Measurements from ENCODE around the gene DLGAP3. TPM values are rescaled to one million over a fixed set of nuclear protein-coding genes. Genes with fewer than 3 reads are reported as not detected.

The DLGAP3 gene
- total RNA-seq, 1 experiment from 2014 or later: 0.81 TPM

DNA sequence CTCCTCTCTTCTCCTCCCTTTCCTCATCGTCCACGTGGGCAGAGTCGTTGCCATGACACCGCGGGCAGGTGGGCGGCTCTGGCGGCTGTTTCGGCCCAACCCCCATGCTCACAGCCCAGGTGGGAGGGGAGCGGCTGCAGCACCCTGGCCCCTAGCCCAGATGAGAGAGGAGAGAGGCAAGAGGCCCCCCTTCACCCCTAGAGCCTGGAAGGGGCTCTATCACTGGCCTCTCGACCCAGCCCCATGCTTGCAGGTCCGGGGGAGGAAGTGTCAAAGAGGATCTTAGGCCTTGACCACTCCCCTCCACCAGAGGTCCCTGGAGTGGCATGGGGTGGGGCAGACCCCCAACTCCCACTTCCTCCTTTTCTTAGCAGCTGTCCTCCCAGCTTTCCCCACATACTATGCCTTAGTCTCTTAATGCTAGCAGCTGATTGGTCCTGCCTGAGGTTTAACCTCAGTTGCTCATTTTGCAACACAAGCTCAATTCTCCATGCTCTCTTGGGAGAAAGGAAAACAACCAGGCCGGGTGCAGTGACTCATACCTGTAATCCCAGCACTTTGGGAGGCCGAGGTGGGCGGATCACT is 10.4 kb downstream of the DLGAP3 start:
- H3K27me3 ChIP-seq: no peaks in the 10 kb centered on the region
- no peak overlapping the region for H3K27ac ChIP-seq
- DNase-seq: peak; percentile 44 to 59
- no peaks in the 10 kb centered on the region for H3K9me3 ChIP-seq (replicated peaks)
- H3K4me3 ChIP-seq: no peak overlapping the region
- no peaks in the 10 kb centered on the region for H3K36me3 ChIP-seq
- no peaks in the 10 kb centered on the region for H3K4me1 ChIP-seq

DNA sequence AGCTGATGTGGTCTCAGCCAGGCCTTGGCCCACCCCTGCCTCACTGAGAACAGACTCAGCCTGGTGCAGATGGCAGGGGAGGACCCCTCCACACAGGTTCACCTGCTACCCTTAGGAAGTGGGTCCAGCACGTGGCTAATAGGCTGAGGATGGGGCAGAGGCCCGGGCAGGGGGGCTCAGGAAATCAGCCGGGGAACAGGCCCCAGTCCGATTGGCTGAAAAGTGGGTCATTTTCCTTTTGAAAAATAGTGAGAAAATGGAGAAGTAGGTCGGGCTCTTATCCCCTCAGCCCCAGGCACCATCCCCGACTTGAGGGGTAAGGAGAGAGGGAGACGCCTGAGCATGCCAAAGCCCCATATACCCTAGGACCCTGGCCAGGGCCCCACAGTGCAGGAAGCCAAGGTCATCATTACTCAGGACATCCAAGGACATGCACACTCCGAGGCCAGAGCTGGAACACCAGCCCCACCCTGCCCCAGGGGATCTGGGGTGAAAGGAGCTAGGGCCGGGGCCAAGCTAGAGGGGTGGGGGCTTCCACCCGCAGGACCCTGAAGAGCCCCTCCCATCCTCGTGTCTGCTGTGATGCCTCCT is 11.0 kb downstream of the DLGAP3 start:
- DNase-seq: no peak

DNA sequence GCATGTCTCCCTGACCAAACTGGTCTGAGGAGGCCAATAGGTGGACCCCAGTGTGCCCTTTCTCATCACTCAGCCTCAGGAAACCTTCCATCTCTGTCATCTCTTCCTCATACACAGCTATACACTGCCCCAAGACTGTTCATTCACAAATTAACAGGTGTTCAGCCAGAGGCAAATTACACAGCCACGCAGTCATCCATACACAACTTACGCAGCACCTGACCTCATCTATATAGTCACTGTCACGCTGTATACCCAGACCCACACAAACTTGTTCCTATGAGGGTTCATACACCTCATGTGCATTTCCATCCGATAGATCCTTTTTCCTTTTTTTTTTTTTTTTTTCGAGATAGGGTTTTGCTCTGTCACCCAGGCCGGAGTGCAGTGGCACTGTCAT is 12.4 kb downstream of the DLGAP3 start:
- Histone ChIP-seq H3K9me3 (replicated peaks) (no peaks in the 10 kb centered on the region), H3K4me1 (no peaks in the 10 kb centered on the region), H3K27me3 (no peaks in the 10 kb centered on the region), H3K4me3 (no peak overlapping the region), H3K27ac (no peak overlapping the region), H3K36me3 (no peaks in the 10 kb centered on the region)
- peak in 1 of 2 experiments; percentile 47 for DNase-seq

More for the DNA sequence above, 11.0 kb downstream of the DLGAP3 start:
- no peaks in the 10 kb centered on the region for H3K9me3 ChIP-seq (replicated peaks)
- no peak overlapping the region for H3K4me3 ChIP-seq
- H3K36me3 ChIP-seq: no peaks in the 10 kb centered on the region
- no peak overlapping the region for H3K27ac ChIP-seq
- H3K4me1 ChIP-seq: no peaks in the 10 kb centered on the region
- no peaks in the 10 kb centered on the region for H3K27me3 ChIP-seq

DNA sequence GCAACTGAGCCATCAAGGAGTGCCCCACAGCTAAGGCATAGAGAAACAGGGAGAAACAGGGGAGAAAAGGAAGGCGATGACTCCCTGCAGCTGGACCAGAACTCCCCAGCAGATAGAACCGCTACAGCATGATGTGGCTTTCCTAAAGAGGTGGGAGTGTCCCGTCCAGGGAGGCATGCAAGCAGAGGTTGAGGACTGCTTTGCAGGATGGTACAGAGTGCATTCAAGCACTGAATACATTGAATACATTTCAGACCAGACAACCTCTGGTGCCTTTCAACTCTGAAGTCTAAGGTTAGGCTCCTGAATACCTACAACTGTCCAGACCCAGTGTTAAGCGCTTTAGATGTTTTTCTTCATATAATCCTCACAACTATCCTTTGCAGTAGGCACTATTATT is 13.3 kb downstream of the DLGAP3 start:
- no peaks in the 10 kb centered on the region for H3K4me1 ChIP-seq
- no peak overlapping the region for H3K27ac ChIP-seq
- H3K27me3 ChIP-seq: no peaks in the 10 kb centered on the region
- no peaks in the 10 kb centered on the region for H3K9me3 ChIP-seq (replicated peaks)
- no peak for DNase-seq
- H3K4me3 ChIP-seq: no peak overlapping the region
- no peaks in the 10 kb centered on the region for H3K36me3 ChIP-seq

DNA sequence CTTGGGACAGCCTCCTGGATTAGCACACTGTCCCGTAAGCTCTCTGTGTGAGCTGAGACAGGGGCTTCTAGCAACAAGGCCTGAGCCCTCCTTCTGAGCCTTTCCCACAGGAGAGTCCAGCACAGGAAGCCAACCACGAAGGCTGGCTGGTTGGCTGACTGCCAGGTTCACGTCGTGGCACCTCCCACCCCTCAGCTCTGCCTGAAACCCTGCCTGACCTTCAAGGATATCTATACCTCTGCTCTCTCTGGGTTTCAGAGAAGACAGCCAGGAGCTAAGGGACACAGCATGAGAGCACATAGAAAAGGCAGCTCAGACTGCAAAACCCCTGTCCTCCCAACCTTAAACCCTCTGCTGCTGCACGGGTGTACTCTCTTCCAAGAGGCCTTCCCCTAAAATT is 13.9 kb downstream of the DLGAP3 start:
- Histone ChIP-seq H3K27me3 (no peaks in the 10 kb centered on the region), H3K27ac (no peak overlapping the region), H3K9me3 (replicated peaks) (no peaks in the 10 kb centered on the region), H3K4me1 (no peaks in the 10 kb centered on the region), H3K4me3 (no peak overlapping the region), H3K36me3 (no peaks in the 10 kb centered on the region)
- DNase-seq: peak in 1 of 2 experiments; percentile 51

DNA sequence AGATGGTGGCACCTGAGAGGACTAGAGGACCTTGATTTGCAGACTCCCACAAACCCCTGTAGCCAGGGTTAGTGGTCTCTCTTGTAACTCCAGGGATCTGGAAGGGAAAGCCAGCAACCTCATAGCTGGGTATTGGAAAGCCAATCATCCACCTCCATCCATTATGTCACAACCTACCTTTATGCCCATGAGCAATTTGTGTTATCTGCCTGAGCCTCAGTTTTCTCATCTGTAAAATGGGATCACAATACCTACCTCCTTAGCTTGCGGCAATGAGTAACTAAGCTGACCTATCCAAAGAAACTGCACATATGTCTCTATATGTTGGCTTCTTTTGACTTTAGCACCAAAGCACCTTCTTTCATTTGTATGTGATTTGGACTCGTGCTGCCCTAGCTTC is 14.5 kb downstream of the DLGAP3 start:
- Histone ChIP-seq H3K27me3 (no peaks in the 10 kb centered on the region), H3K9me3 (replicated peaks) (no peaks in the 10 kb centered on the region), H3K4me3 (no peak overlapping the region), H3K4me1 (no peaks in the 10 kb centered on the region), H3K36me3 (no peaks in the 10 kb centered on the region), H3K27ac (no peak overlapping the region)
- DNase-seq: no peak

DNA sequence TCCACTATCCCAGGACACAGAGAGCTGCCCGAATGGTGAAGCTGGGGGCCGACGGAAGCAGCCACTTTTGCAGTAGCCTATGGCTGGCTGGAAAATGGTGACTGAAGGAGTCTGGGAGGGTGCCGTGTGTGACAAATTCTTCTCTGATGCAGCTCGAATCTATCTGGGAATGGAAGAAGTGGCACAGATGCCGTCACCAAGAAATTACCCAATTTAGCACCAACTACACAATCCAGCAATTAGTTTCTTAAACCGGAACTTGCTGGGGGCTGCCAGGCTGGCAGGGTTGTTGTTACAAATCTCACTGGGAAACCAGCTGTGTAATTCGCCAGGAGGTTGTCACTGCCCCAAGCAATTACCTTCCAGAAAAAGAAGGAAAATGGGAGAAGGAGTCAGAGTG is 18.0 kb downstream of the DLGAP3 start:
- no peak for DNase-seq
- Histone ChIP-seq H3K27me3 (no peaks in the 10 kb centered on the region), H3K9me3 (replicated peaks) (no peaks in the 10 kb centered on the region), H3K4me1 (no peaks in the 10 kb centered on the region), H3K27ac (no peak overlapping the region), H3K36me3 (no peaks in the 10 kb centered on the region), H3K4me3 (no peak overlapping the region)

DNA sequence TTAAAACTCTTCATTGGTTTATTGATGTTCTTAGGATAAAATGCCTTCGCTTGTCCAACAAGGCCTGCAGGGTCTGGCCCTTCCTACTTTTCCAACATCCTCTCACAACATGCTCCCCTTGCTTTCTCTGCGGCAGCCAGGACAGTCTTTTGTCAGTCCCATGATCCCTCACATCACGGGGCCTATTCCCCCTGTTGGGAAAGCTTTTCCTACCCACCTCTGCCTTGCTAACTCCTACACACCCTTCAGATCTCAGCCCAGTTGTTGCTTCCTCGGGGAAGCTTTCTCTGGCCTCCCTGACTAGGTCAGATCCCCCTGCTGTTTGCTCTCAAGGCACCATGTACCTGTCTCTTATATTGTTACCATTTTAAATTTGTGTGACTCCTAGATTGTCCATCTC is 19.0 kb downstream of the DLGAP3 start:
- no peak for DNase-seq
- H3K27me3 ChIP-seq: no peaks in the 10 kb centered on the region
- H3K4me3 ChIP-seq: no peak overlapping the region
- H3K4me1 ChIP-seq: no peaks in the 10 kb centered on the region
- H3K9me3 ChIP-seq (replicated peaks): no peaks in the 10 kb centered on the region
- H3K27ac ChIP-seq: no peak overlapping the region
- H3K36me3 ChIP-seq: no peaks in the 10 kb centered on the region

DNA sequence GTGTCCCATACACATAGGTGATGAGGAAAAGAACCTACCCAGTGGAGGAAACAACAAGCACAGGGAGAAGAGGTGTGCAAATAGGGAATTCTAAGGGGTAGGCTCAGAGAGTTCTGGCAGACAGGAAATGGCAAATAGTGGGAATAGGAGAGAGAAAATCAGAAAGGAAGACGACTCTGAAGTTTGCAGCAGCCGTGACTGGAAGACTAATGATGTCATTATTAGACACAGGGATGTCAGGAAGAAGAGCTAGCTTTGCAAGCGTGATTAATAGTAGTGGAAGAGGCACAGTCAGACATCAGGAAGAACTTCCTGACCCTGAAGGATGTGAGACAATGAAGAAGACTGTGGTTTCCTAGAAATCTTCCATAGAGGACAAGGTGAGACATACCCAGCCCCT is 21.1 kb downstream of the DLGAP3 start:
- Histone ChIP-seq H3K4me3 (no peak overlapping the region), H3K9me3 (replicated peaks) (no peaks in the 10 kb centered on the region), H3K27me3 (no peaks in the 10 kb centered on the region), H3K27ac (no peak overlapping the region), H3K4me1 (no peaks in the 10 kb centered on the region), H3K36me3 (no peaks in the 10 kb centered on the region)
- DNase-seq: no peak

DNA sequence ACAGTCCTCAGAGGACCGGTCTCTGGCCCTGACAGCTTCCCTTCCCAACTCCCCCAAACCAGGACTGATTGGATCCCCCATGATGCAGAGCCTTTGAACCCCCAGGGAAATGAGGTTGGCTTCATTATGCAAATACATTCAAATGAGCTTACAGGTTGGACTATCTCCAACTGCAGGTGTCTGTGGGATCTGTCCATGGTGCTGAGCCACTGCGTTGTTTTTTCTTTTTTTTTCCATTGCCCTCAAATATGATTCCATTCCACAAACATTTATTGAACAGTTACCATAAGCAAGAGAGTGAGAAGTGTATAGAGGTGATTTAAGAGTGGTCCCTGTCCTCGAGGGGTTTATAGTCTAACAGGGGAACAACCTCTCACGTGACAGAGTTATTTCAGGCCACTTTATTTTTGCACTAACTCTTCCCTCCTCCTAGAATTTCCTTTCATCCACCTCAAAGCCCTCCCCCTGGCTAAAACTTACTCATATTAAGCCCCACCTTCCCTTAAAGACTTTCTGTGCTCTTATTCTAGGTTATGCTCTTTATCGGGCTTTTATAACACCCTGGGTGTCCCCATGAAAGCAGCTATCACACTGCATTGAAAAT is 21.9 kb downstream of the DLGAP3 start:
- Histone ChIP-seq H3K4me1 (no peaks in the 10 kb centered on the region), H3K9me3 (replicated peaks) (no peaks in the 10 kb centered on the region), H3K4me3 (no peak overlapping the region), H3K27me3 (no peaks in the 10 kb centered on the region), H3K27ac (no peak overlapping the region), H3K36me3 (no peaks in the 10 kb centered on the region)
- DNase-seq: peak in 1 of 2 experiments; percentile 30

DNA sequence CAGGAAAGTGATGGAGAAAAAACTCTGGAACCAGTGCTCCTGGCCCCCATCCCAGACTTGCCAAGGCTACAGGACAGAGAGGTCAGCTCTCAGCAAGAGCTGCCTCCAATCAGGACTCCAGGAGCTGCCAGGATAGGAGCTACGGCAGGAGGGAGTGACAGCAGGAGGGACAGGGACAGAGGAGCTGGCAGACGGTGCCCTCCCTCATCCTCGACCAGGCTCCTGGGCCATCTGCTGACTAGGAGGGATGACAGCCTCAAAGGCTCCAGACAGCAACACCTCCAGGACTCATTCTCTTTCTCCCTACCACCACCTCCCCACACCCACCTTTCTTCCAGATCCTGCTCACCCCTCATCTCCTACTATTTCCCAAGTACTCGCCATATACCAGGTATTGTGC is 22.7 kb downstream of the DLGAP3 start:
- DNase-seq: no peak
- no peaks in the 10 kb centered on the region for H3K36me3 ChIP-seq
- no peak overlapping the region for H3K27ac ChIP-seq
- no peaks in the 10 kb centered on the region for H3K9me3 ChIP-seq (replicated peaks)
- H3K27me3 ChIP-seq: peaks cover 6% of the 10 kb centered on the region; the same call in 1 of the 2 replicates
- no peaks in the 10 kb centered on the region for H3K4me1 ChIP-seq
- H3K4me3 ChIP-seq: no peak overlapping the region

DNA sequence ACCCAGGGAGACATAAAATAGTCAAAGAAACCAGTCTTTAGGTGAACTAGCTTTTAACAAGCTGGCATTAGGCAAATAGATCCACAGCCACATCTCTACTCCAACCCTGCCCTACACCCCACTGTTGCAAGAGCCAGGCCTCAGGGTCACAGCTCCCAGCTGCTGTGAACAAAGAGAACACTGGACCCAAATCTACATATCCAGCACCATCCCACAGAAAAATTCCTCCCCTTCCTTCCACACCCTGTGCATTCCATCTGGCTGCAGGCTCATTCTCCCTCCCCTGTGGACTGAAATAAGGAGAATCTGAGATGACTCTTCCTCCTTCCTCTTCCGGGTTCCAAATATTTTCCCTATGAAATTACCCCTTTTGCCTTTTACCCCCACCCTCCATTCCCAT is 23.2 kb downstream of the DLGAP3 start:
- H3K36me3 ChIP-seq: no peaks in the 10 kb centered on the region
- H3K27me3 ChIP-seq: peaks cover 6% of the 10 kb centered on the region; the same call in 1 of the 2 replicates
- no peaks in the 10 kb centered on the region for H3K9me3 ChIP-seq (replicated peaks)
- no peak for DNase-seq
- no peak overlapping the region for H3K27ac ChIP-seq
- no peaks in the 10 kb centered on the region for H3K4me1 ChIP-seq
- no peak overlapping the region for H3K4me3 ChIP-seq

DNA sequence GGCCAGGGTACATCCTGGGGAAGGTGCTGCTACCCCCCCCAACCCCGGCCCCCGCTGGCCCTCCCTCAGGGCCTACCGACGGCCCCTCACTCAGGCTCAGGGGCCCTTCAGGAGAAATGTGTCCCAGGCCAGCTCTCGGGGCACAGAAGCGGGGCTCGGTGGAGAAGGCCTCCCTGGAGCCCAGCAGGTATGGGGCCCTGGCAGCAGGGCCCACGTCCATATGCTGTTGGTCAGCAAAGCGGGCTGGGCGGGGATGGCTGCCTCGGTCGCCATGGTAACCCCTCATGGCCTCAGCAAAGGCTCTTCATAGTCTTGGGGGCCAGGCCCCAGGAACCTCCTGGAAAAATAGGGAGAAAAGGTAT is 24.4 kb downstream of the DLGAP3 start:
- no peak overlapping the region for H3K27ac ChIP-seq
- no peak overlapping the region for H3K4me3 ChIP-seq
- no peaks in the 10 kb centered on the region for H3K4me1 ChIP-seq
- peaks cover 6% of the 10 kb centered on the region; the same call in 1 of the 2 replicates for H3K27me3 ChIP-seq
- no peaks in the 10 kb centered on the region for H3K9me3 ChIP-seq (replicated peaks)
- no peaks in the 10 kb centered on the region for H3K36me3 ChIP-seq
- no peak for DNase-seq

DNA sequence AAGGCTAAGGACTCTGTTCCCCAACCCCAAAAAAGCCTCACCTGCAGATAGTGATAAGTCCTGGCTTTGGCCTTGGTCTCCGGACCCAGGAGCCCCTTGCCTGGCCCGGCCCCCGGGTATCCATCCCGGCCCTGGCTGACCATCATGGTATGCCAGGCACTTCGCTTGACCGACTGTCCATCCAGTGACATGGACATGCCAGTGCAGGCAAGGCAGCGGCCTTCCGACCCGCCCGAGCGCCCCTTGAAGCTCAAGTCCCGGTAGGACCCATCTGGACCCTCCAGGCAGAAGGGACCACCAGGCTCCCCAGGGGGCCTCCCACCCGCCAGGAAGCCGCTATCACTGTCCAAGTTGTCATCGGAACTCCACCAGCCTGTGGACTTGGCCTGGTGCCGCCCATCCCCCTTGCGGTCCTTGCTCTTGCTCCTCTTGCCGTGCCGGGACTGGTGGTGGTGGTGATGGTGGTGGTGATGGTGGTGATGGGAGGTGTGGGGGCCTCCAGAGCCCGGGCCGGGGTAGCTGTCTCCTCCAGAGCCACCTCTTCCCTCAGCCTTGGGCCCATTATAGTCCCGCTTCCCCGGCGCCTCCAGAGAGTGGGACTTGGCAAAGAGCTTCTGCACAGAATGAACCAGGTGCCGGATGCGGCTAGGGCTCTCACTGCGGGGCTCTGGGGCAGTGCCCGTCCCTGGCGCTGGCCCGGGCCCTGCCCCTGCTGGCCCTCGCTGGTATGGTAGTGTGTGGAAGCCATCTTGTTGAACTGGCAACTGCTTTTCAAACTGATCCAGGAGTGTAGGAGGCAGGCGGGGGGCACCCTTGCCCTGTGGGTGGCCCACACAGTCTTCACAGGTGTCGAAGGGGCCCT is 25.0 kb downstream of the DLGAP3 start:
- Histone ChIP-seq H3K4me1 (no peaks in the 10 kb centered on the region), H3K36me3 (no peaks in the 10 kb centered on the region), H3K9me3 (replicated peaks) (no peaks in the 10 kb centered on the region), H3K27ac (no peak overlapping the region), H3K27me3 (peaks cover 6% of the 10 kb centered on the region; the same call in 1 of the 2 replicates), H3K4me3 (no peak overlapping the region)
- no peak for DNase-seq

DNA sequence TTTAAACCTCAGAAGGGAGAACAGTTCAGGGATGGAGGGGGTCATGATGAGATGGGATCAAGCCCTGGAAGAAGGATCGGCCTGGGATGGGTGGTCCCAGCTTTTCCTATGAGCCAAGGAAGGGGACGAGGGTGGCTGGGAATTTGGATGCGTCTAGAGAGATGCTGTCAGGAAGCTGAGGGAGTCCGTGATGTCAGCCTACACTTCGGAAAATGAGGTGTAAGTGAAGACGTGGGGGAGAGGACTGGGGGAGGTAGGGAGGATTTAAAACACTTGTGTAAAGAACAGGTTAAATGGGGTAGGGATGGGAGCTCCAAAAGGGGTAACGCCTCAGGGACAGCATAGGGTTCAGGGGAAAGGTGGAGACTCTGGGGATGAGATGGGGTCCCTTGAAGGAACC is 27.5 kb downstream of the DLGAP3 start:
- H3K27me3 ChIP-seq: peaks cover 6% of the 10 kb centered on the region; the same call in 1 of the 2 replicates
- H3K4me1 ChIP-seq: no peaks in the 10 kb centered on the region
- no peak overlapping the region for H3K4me3 ChIP-seq
- H3K36me3 ChIP-seq: no peaks in the 10 kb centered on the region
- DNase-seq: no peak
- H3K9me3 ChIP-seq (replicated peaks): no peaks in the 10 kb centered on the region
- H3K27ac ChIP-seq: no peak overlapping the region
